Mammary epithelial cell (primary cell): ENCODE data around the gene TMEM129.

Experiments
- CTCF ChIP-seq, 2 donors: IDR thresholded peaks in 1 of 2; conservative IDR thresholded peaks in 1 of 2; 2 replicates each; pipeline ENCODE4 v1.5.1; 2011 to 2012; ENCODE audit warnings: inconsistent platforms in 2 of 2, low read length in 2 of 2, mild to moderate bottlenecking in 2 of 2, control low read depth in 1 of 2, low read depth in 1 of 2; ENCODE audit not compliant: insufficient read depth in 1 of 2; ENCODE audit errors: extremely low read depth in 1 of 2
- EZH2 ChIP-seq: IDR thresholded peaks from 2 replicates; pipeline ENCODE4 v1.6.1; 2012; ENCODE audit warnings: low read length, inconsistent platforms, borderline replicate concordance

GRCh38 chr4:1731180-1731579, 10.1 kb upstream of the TMEM129 start:
- no peak for TF ChIP-seq CTCF (conservative IDR thresholded peaks at IDR 0.05 in 1 of 2, IDR thresholded peaks at IDR 0.05 in 1 of 2; ENCODE audit: extremely low read depth in 1 of 2, insufficient read depth in 1 of 2, low read depth in 1 of 2, low read length in 2 of 2)
- TF ChIP-seq EZH2, result no peak
